GM19023 (cell line): ENCODE measurements around the gene TJP2.
A peak's percentile ranks its signal among the peaks of the same experiment; 100 is the strongest.

Source experiments
- ATAC-seq: cut with Tn5 transposase; IDR thresholded peaks from one replicate; pipeline ENCODE4 v1.9.1; 2021; ENCODE audit warnings: mild to moderate bottlenecking, moderate library complexity; ENCODE audit not compliant: unreplicated experiment

TJP2 gene

DNA sequence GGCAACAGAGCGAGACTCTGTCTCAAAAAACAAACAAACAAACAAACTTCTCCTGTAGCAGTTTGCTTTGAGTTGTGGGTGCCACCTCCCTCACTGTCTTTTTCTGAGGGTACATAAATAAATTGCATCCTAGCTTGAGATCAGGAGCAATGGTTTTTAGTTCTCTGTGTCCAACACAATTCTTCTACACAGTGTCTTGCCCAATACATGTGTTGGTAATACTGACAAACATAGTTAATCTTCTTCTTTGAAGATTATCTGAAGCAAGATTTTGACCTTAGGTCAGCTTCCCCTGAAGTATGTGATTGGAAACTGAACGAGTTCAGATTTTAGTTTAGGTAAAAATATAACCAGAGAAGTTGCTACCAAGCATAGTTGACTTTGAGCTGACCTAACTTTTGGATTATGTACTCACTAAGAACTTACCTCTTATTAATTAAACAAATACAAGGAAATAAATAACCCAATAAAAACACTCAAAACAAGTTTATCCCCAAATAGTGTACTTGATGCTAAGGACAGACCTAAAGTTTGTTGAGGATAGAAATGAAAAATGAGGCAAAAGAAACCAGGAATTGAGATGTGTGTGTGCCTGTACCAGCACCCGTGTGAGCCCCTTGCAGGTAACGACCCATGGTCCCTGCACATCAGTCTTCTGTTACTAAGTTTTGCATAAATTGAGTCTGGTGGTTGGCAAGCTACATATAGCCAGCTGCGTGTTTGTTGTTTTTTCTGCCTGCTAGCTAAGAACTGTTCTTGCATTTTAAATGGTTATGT lies 16.2 kb downstream of the TJP2 start:
- peak; percentile 75 for ATAC-seq

DNA sequence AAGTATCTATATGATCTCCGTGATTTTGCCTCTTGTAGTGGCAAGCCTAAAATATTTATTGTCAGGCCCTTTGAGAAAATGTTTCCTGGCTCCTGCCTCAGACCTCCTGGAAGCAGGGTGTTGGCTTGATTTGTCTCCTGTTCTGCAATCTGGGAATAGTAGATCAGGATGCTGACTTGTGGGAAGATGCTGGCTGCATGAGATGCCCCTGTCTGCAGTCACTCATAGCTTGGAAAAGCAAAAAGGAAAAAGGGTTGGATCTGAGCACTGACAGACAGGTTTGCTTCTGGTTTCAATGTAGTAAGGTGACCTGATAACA lies 16.7 kb downstream of the TJP2 start:
- no peak for ATAC-seq

- ATAC-seq, result no peak
These were observed 17.2 kb downstream of the TJP2 start for GRCh38 chr9:69191231-69191630.

- no peak for ATAC-seq
These were observed 18.1 kb downstream of the TJP2 start for GRCh38 chr9:69192214-69192613.

DNA sequence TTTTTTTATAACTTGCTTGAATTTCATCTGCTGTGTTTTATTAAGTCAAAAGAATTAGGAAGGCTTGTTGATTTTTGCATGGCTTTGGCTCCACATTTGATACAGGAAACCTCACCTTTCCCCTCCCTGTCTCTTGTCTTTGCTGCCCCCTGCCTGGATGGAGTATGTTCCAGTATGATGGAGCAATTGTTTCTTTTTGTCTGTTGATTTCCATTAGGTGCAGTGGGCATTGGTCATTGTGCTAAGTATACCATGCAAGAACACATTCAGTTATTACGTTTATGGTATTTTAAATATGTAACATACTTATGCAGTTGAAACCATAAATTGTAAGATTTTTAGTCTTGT lies 19.6 kb downstream of the TJP2 start:
- no peak for ATAC-seq

- ATAC-seq, result no peak
These were observed 20.8 kb downstream of the TJP2 start for GRCh38 chr9:69194702-69195418.

DNA sequence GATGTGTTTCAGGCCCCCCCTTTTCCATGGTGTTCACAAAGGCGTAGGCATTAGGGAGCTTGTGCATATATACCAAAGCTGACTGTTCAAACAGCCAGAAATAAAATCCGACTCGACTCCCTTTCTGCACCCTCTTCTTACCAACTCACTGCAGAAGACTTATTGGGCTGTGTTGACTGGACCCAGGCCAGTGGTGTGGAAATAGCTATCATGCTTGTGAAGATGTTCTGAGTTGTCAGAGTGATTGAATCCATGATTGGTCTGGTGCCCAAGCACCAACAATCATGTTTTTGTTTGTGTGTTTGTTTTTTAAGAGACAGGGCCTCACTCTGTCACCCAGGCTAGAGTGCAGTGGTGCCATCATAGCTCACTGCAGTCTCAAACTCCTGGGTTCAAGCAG lies 21.6 kb downstream of the TJP2 start:
- ATAC-seq, result no peak

GRCh38 chr9:69197687-69198086 lies 23.6 kb downstream of the TJP2 start:
- no peak for ATAC-seq

- no peak for ATAC-seq
These were observed 24.6 kb downstream of the TJP2 start for GRCh38 chr9:69198521-69199220.

DNA sequence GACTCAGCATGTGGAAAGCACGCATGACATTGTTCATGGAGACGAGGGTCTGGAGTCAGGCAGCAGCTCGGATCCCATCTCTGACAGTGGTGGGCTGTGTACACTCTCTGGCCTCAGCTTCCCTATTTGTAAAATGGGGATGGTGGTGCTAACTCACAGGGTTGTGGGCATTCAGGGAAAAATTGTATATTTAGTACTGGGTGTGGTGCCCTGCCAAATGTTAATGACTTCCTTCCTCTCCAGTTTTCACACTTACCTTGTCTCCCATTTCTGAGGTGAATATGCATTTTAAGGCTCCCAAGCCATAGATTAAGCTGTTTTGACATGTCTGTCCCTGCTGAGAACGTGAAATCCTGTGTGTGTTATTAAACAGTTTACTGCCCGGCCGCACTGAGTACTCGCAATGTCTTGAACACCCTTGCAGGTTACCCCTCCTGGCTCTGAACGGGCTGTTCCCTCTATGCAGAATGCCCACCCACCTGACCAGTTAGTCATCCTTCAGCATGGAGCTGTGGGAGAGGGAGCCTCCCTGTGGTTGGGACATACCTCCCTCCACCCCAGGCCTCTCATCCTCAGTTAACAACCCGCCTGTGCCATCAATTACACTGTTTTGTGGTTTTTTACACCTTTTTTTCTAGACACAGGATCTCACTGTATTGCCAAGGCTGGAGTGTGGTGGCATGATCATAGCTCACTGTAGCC lies 25.8 kb downstream of the TJP2 start:
- ATAC-seq, result no peak

DNA sequence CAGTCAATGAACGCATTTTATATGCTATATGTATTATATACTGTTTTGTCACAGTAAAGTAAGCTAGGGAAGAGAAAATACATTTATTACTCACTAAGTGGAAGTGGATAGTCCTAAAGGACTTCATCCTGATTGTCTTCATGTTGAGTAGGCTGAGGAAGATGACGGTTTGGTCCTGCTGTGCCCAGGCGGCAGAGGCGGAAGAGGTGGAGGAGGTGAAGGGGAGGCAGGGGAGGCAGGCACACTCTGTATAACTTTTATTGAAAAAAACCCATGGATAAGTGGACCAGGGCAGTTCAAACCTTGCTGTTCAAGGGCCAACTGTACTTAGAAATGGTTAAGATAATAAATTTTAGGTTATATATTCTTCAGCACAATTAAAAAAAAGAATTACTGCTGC lies 28.5 kb downstream of the TJP2 start:
- no peak for ATAC-seq

DNA sequence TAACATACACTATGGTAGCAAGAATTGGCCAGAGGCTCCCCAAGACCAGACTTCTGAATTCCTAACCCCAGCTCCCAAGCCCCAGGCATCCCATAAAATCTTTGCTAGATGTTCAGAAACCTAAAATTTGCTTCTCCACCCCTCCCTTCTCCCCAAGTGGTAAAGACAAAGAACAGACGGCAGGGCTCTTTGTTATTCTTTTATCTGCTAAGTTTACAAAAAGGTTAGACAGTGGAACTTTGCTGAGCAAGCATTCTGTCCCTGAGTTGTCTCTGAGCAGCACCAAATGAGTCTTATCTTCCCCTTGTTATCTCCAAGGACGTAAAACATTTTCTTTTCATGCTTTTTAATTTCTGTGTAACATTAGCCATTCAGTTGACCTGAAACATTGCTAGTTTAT lies 30.2 kb downstream of the TJP2 start:
- no peak for ATAC-seq

GRCh38 chr9:69204849-69205248 lies 30.8 kb downstream of the TJP2 start:
- no peak for ATAC-seq

DNA sequence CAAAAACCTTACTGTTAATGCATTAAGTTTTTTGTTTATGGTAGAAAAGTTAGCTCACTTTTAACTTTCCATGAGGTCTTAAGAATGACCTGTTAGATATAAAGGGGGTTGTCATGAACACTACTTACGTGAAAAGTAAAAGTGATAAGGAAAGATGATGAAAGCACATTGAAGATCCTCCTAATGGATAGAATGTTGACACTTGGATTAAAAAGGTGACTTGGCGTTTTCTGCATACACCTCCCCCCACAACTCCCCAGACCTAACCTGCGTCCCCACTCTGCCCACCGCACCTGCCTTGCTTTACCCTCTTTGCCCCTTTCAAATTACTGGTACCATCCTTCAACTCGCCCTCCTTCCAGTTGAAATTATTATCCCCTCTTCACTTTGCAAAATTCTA lies 32.0 kb downstream of the TJP2 start:
- no peak for ATAC-seq

DNA sequence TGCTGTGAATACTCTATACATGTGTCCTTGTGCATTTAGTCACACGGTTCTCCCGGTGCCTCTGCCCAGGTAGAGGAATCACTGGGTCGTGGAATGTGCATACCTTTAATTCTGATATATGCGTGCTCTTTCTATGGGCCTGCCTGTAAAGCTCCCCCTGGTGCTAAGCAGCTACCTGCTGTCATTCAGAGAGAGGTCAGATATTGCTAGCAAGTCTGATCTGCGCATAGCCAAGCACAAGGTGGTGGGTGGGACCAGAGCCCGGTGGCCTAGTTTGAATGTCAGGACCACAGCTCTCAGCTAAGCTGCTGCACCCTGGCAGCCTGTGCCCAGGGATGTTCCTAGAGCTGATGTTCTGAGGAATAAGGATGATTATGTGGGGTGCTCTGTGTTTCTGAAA lies 33.4 kb downstream of the TJP2 start:
- ATAC-seq, result no peak

DNA sequence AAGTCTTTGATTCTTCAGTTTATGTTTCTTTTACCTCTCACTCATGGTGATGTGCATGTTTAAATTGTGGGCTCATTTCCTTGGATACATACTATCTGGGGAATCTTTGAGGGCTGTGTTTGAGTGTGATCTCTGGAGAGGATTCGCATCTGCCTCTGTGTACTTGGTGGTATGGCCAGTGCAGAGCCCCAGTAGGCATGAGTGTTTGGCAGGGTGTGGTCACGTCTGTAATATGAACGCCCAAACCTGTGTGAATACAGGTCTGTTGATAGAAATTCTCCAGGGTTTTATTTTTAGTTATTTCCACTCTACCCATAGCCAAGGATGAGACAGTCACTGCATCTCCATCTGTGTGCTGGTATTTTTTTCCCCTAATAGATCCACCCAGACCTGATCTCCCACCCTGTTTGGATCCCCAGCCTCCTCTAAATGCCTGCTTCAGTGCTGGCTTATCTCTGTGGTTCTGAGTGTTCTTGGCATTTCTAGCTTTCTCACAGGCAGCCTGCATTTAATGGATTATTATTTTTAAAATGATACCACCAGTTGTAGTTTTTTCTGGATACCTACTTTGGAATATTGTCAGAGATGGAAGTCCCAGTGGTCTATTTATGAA lies 37.5 kb downstream of the TJP2 start:
- no peak for ATAC-seq

DNA sequence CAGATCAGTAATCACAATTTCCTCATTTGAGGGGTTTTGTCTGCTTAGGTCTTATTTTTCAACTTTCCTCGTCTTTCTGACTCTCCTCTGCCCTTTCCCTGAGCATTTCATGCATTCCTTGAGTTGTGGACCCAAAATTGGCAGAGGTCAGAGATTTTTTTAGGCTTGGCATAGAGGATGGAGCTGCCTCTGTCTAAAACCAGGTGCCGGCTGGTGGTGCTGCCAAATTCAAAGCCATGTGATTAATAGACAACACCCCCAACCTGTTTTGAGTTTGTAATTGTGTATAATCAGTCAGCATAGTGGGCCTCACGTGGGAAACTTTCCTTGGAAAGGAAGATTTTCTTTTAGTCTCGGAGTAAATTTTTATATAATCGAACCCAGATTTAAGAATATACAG lies 39.6 kb downstream of the TJP2 start:
- ATAC-seq, result no peak

DNA sequence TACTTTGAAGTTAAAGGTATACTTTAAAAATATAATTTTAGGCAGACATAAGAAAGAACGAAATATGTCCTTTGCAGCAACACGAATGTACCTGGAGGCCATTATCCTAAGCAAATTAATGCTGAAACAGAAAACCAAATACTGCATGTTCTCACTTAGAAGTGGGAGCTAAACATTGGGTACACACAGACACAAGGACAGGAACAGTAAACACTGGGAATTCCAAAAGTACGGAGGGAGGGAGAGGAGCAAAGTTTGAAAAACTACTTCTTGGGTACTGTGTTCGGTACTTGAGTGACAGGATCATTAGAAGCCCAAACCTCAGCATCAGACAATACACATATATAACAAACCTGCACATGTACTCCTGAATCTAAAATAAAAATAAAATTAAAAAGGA lies 40.9 kb downstream of the TJP2 start:
- no peak for ATAC-seq

DNA sequence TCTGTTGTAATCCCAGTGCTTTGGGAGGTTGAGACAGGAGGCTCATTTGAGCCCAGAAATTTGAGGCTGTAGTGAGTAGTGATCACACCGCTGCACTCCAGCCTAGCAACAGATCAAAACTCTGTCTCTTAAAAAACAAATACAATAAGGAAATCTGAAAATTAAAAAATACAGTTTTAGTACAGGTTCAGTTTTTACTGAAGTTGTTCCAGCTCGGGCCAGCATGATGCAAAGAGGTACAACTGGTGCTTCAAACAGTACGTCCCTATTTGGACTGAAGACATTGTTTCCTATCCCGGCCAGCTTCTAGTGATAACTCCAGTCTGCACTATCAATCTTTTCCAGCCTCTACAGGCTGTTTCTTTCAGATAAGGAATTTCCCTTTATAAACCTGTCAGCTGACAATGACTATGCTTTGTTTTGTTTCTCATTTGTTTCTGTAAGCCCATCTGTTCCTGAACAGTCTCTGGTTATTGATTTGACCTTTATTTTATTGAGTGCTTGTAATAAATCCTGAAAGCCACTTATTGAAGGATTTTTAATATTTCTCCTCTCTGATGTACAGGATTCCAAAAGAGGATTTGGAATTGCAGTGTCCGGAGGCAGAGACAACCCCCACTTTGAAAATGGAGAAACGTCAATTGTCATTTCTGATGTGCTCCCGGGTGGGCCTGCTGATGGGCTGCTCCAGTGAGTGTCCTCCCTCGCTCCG lies 41.9 kb downstream of the TJP2 start:
- ATAC-seq, result no peak

DNA sequence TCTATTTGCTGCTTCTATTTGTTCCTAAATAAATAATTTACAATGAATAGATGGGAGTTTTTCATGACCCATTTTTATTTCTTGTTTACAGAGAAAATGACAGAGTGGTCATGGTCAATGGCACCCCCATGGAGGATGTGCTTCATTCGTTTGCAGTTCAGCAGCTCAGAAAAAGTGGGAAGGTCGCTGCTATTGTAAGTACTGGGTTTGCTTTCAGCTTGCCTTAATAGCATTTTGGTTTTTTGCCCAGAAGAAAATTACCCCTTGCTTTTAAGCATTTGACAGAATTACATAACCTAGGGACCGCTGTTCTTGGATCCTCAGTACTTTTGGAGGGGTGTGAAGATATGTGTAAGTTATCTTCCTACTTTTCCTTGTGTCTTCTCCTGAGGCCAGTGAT lies 44.1 kb downstream of the TJP2 start:
- ATAC-seq, result no peak

DNA sequence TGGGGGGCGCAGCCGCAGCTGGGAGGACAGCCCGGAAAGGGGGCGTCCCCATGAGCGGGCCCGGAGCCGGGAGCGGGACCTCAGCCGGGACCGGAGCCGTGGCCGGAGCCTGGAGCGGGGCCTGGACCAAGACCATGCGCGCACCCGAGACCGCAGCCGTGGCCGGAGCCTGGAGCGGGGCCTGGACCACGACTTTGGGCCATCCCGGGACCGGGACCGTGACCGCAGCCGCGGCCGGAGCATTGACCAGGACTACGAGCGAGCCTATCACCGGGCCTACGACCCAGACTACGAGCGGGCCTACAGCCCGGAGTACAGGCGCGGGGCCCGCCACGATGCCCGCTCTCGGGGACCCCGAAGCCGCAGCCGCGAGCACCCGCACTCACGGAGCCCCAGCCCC lies 47.0 kb downstream of the TJP2 start:
- no peak for ATAC-seq
